GM18951 (cell line): ENCODE data around the gene SORD.
"Not testable (repeated sequence)": the region's sequence is repeated elsewhere in the genome, so short reads cannot be mapped to it uniquely, and the experiment has no call there.

Source experiments
- POLR2A ChIP-seq: IDR thresholded peaks from 4 replicates; pipeline ENCODE4 v1.6.1; 2011; ENCODE audit warnings: mild to moderate bottlenecking; ENCODE audit not compliant: insufficient read length, insufficient read depth; ENCODE audit errors: extremely low read depth
- in situ Hi-C: fragments of 300-500 bp; cut with MboI; formaldehyde crosslinking; loops from one replicate; pipeline ENCODE4 v1.12.0; 2022; ENCODE audit warnings: low sequenced_read_pairs, mixed read lengths, inconsistent platforms; ENCODE audit not compliant: unreplicated experiment

The SORD gene

DNA sequence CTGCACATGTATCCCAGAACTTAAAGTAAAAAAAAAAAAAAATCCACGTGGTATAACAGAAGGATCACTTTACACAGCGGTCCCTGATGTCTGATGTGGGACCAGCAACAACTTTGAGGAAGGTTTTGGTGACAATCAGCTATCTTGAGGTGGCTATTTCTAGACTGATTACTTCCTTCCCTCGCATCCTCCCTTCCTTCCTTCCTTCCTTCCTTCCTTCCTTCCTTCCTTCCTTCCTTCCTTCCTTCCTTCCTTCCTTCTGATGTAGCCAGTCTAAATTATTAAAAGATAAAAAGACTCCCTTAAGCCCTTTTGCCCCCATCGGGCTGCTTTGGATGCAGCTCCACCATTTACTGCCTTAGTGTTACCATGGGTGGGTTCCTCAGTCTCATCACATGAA is 14.9 kb downstream of the SORD start:
- no peak for TF ChIP-seq POLR2A

DNA sequence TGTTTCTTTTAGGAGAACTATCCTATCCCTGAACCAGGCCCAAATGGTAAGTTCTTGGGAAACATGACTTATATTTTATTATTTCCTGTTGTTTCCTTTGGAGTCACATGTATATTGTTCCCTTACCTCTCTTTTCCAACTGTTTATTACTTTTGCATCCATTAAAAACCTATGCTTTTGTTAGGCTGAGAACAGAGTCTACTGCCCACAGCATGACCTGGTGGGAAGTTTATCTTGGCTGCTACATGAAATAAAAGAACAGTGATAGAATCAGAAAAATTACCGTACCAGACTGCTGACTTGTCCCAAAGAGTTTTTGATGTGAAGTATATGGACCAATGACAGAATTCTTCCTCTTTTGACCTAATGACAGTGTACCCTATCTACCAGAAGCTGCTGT is 17.4 kb downstream of the SORD start:
- in situ Hi-C loops: not testable (repeated sequence)

More for the DNA sequence above, 14.9 kb downstream of the SORD start:
- in situ Hi-C loops: no loop called here

DNA sequence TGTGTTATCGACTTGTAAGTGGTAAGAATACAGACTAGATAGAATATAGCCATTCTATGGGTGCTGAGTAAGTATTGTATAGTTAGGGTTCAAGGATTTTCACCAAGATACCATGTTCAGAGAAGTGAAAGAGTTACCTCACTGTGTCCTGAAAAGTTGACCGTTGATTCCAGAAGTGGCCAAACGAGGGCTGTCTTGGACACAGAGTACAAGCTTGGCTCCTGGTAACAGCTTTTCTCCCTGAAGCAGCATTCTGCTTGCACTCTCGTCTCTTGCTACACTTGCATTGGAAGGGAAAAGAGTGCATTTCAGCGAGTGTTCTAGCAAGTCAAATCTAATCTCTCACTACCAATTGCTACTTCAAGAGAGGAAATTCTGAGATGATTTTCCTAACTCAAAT is 18.5 kb downstream of the SORD start:
- in situ Hi-C loops: not testable (repeated sequence)

DNA sequence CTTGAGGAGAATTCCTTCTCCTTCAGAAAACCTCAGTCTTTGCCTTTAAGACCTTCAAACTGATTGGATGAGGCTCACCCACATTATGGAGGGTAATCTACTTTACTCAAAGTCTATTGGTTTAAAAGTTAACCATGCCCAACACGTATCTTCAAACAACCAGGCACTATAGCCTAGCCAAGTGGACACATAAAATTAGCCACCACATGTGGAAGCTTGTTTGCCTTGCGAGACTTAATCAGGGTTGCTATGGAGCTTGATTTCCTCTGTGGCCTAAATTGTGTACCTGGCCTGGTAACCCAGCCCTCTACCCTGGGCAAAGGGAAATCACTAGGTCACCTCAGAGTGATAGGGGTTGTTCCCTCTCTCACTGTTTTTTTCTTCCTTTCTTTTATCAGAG is 19.9 kb downstream of the SORD start:
- in situ Hi-C loops: not testable (repeated sequence)

DNA sequence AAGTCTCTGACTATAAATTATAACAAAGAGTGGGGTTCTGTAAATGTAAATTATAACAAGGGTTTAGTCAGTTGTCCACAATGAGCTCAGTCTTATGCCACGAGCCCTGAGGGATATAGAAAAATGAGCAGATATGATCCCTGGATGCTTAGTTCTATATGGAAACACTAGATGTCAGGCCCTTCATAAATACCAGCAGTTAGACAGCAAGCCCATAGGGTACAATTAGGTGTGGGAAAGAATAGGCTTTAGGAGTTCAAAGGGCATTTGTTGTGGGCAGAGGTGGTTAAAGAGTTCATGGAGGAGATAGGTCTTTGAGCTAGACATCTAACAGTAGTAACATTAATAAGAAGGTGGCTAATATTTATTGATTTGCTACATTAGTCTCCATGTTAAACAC is 21.3 kb downstream of the SORD start:
- in situ Hi-C loops: not testable (repeated sequence)

DNA sequence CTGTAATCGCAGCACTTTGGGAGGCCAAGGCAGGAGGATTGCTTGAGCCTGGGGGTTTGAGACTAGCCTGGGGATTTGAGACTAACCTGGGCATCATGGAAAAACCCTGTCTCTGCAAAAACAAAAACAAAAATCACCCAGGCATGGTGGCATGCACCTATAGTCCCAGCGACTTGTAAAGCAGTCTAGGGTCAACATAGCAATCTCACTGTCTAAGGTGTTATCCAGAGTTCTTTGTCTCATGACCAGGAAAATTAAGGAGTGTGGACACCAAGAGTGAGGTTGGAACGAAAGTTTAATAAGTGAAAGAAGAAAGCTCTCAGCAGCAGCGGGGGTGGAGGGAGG is 25.4 kb downstream of the SORD start:
- in situ Hi-C loops: not testable (repeated sequence)

DNA sequence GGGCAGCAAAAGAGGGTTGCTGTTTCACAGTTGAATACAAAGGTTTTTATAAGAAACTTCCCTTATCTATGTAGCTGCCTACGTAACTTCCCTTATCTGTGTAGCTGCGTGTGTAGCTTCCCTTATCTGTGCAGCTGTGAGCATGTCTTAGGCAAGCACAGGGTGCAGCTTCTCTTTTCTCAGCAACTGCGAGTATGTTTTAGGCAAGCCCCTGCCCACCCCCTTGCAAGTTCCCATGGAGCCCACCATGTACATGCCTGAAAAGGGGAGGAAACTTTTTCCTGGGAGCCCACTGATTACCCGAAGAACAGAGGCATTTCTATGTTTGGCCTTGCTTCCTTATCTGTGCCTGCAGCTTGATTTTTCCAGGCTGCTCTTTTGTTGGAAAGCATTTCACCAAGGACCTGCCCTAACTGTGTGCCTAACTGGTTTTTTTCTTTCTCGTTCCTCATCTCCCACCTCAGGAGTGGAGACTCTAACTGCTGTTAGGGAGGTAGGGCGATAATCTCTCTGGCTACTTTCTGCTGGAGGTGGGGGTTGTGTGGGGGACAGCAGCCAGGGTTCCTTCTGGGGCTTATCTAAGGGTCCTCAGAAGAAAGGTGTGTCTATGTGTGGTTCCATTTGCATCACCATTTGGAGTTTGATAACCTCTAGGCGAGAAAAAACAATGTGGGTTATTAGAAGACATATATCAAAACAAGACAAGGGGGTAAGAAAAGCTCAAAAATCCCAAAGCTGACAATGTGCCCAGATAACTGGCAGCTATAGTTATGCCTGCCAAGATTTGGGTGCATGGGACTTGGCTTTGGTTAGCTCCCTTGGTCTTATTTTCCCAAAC is 26.0 kb downstream of the SORD start:
- in situ Hi-C loops: no loop called here
- TF ChIP-seq POLR2A: no peak

DNA sequence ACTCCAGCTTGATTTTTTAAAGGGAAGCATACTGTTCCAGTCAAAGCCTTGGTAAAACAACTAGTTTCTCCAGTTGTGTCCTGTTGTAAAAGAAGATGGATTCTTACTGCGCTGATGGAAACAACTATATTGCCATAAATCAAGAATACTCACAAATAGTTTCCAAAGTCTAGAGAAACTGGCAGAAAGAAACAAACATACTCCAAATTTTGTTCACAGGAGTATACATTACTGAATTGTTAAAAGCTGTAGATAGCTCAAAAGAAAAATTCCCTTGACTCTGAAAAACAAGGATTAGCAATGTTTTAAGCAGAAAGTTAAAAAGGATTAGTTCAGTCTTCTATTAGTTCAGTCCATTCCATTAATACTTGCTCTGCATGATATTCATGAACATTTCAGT is 27.6 kb downstream of the SORD start:
- TF ChIP-seq POLR2A: no peak
- in situ Hi-C loops: no loop called here

DNA sequence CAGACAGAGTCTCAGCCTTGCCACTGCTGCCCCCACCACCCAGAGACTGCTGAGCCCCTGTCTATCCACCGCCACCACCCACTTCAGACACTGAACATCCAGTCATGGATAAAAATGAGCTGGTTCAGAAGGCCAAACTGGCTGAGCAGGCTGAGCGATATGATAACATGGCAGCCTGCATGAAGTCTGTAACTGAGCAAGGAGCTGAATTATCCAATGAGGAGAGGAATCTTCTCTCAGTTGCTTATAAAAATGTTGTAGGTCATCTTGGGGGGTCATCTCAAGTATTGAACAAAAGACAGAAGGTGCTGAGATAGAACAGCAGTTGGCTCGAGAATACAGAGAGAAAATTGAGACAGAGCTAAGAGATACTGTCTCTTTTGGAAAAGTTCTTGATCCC is 29.7 kb downstream of the SORD start:
- in situ Hi-C loops: not testable (repeated sequence)

DNA sequence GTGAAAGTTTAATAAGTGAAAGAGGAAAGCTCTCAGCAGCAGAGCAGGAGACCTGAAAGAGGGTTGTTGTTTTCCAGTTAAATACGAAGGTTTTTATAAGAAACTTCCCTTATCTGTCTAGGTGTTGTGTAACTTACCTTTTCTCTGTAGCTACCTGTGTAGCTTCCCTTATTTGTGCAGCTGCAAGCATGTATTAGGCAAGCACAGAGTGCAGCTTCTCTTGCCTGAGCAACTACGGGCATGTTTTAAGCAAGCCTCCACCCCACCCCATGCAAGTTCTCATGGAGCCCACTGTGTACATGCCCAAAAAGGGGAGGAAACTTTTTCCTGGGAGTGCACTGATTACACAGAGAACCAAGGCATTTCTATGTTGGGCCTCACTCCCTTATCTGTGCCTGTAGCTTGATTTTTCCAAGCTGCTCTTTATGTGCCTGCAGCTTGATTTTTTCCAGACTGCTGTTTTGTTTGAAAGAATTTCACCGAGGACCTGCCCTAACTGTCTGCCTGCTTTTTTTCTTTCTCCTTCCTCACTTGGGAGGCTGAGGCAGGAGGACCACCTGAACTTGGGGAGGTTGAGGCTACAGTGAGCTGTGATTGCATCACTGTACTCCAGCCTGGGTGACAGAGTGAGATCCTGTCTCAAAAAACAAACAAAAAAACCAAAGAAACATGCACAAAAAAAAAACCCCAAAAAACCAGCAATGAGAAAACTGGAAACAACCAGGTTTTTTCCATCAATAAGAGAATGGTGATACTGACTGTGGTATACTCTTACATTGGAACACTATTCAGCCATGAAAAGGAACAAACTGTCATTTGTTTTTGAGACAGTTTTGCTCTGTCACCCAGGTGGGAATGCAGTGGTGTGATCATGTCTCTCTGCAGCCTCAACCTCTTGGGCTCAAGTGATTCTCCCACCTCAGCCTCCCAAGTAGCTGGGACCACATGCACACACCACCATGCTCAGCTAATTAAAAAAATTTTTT is 36.0 kb downstream of the SORD start:
- in situ Hi-C loops: not testable (repeated sequence)

DNA sequence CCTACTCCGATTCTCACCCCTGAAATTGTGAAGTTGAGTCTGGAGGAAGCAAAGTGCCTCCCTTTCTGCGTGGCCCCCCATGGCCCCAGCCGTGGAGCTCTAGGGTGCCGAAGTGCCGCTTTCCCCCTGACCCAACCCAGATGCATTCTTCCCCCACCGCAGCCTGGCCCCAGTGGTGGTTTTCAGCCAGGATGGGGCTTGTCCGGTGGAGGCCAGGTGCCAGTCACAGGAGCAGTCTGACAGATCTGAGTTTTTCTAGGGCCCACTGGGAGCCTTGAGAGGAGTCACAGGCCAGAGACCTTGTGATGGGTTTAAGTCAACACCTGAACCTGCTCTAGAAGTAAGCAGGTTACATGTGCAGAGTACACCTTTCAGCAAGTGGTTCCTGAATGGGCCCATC is 39.3 kb downstream of the SORD start:
- in situ Hi-C loops: not testable (repeated sequence)

DNA sequence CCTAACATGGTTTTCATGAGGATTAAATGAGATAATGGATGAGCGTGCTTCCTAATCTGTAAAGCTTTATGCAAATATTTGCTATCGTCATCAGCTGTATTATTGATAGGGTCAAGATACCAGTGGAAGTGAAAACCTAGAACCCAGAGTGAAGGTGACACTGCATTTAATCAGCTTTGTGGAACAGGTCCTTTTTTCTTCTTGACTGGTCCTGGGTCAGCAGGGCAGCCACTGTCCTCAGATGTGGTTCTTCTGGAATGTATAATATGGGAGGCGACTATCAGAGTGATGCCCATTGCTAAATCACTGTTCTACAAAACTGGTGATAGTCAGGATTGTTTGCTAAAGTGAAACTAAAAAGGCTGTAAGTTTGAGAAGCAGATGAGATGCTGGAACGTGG is 41.4 kb downstream of the SORD start:
- TF ChIP-seq POLR2A: no peak
- in situ Hi-C loops: no loop called here

DNA sequence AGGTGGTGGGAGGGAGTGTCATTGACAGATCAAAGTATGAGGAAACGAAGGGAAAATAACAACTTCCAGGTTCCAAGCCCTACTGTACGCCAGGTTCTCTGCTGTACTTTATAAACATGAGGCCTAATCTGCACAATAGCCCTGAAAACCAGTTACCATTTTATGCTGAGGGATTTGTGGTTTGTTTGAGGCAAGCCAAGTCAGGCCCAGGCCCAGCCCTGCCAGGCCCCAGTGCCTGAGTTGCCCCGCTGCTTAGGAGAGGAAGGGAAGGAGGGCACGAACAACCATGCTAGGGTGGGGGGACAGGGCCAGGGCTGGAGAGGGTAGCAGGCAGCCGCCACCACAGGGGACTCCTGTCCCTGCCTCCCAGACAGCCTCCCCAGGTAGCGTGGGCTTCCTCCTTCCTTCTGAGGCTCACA is 47.0 kb downstream of the SORD start:
- in situ Hi-C loops: loop anchor here (5.0 kb wide), 1 partner anchor 238 kb away; no protein-coding TSS in a partner anchor

DNA sequence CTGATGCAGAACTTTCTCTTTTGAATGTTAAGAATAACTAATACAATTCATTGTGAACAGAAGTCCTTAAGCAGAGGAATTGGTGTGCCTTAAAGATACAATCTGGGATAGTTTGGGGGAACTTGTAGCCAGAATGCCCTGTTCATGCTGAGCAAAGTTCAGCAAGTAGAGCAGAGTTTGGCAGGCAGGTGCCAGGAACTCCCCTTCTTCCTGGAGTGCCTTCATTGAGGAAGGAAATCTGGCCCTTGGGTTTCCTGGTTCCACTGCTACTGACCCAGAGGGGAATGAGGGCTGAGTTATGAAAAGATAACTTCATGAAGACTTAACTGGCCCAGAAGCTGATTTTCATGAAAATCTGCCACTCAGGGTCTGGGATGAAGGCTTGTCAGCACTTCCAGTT is 50.6 kb downstream of the SORD start:
- in situ Hi-C loops: not testable (repeated sequence)

DNA sequence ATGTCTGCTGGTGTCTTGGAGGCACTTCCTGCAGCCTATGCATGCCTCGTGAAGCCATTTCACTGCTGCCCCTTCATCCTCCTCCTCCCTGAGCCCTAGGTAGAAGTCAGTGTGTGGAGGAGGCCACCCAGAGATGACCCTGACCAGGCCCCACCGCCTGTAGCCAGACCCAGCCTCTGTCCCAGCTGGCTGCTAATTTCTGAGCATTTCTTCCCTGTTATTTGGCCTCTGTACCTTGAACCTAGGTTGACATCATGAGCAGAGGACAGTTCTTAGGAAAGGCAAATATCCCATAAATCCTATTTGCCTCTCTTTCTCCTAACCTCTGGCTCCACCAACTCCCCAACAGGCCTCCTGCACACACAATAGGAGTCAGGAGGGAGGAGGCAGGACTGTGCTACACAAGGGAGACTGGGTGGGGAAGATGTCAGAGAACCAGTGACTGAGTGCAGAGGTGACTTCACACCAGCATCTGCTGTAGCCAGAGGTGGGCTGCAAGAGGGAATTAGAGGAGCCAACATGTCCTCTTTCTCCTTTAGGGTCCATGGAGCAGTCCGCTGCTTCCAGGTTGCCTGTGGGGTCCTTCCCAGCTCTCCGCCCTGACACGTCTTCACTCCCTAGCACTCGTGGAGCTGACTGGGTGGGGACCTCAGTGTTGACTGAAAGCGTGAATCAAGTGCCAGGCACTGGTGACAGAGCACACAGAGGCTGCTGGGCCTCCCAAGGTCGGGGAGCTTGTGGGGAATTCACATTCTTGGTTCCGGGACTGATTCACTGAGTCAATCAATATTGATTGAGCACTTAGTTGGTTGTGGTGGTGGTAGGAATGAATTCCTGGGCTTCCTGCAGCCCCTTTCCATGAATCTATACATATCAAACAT is 52.7 kb downstream of the SORD start:
- in situ Hi-C loops: not testable (repeated sequence)

DNA sequence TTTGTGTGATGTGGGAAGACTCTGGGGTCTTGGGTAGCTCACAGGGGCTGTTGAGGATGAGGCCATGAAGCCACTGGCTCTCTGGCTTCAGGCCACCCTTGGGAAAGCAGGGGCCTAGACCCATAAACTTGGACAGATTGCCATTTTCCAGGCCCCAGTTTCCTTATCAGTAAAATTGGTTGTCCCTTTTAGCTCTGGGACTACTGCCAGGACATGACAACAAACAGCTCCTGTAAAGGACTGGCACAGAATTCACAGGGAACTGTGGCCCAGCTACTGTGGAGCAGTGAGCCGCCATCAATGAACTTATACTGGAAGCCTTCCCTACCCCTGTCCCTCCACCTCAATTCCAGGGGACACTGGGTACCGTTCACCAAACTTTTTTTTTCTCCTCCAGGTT is 54.4 kb downstream of the SORD start:
- in situ Hi-C loops: not testable (repeated sequence)

DNA sequence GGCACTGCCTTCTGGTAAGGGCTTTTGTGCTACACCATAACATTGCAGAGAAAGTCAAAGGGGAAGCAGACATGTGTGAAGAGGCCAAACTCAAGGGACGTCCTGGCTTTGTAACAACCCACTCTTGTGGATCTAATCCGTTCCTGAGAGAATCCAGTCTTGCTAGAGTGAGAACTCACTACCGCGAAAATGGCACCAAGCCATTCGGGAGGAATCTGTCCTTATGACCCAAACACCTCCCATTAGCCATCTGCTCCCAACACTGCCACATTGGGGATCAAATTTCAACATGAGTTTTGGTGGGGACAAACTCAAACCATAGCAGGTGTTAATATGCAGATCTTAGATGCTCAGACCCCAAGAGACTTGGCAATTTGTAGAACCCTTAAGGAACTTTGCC is 56.2 kb downstream of the SORD start:
- in situ Hi-C loops: not testable (repeated sequence)

DNA sequence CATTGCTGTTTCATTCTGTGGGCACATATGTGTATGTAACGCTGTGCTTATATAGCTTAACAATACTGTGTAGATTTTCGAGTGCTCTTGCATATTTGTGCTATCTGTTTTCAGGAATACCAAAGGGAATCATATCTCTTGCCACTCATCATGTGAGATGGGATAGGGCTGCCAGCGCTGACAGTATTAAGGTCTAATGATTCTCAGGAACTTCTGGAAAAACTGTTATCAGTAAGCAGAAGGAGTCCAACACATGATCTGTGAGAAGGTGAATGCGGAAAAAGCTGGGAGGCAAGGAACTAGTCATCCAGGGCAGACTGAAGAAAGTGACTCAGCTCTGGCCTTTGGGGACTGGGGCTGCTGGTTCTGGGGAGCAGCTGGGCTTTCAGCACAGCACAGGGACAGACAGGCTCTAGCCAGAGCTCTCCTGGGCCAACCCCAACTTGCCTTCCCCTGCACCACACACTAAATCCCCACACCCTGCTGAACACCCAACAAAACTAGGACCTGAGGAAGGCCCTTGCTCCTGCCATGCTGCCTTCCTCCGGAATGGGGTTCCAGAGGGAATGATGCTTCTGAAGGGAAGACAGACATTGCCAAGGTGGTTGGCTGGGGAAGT is 56.7 kb downstream of the SORD start:
- in situ Hi-C loops: not testable (repeated sequence)

DNA sequence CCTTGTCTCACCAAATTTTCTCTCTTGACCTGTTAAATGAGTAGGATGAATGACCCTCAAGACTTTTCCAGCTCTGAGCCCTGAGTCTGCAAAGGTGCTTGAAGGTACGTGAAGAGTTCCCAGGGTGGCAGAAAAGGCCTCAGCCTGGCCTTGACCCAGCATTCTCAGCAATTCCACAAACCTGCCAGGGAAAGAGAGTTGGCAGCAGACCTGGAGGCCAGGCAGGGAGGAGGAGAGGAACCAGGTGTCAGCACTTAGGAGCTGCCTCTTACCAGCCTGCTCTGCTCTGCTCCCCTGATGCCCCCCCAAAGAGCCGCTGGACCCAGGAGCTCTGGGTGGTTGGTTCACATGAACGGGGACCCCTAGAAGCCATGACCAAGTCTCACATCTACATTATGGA is 57.6 kb downstream of the SORD start:
- in situ Hi-C loops: not testable (repeated sequence)
